Measurements from ENCODE around the gene SHLD2.

SHLD2 gene

GRCh38 chr10:87054373-87055295, 40.4 kb upstream of the SHLD2 start:
- no peak for TF ChIP-seq TEAD4 (IDR thresholded peaks at IDR 0.05)
- no peak for TF ChIP-seq NFIC (IDR thresholded peaks at IDR 0.05)

- no peak for TF ChIP-seq YY1 (IDR thresholded peaks at IDR 0.05; ENCODE audit: low read depth)
- no peak for TF ChIP-seq EP300 (IDR thresholded peaks at IDR 0.05; ENCODE audit: borderline replicate concordance)
- TF ChIP-seq MAX (IDR thresholded peaks at IDR 0.05), result no peak
- TF ChIP-seq FOXM1 (IDR thresholded peaks at IDR 0.05; ENCODE audit: borderline replicate concordance, low read depth), result no peak
- no peak for TF ChIP-seq REST (IDR thresholded peaks at IDR 0.05; ENCODE audit: low read depth)
- no peak for TF ChIP-seq TCF12 (IDR thresholded peaks at IDR 0.05; ENCODE audit: low read depth)
- no peak for TF ChIP-seq CEBPB (IDR thresholded peaks at IDR 0.05)
Measured at GRCh38 chr10:87058171-87058570, 36.8 kb upstream of the SHLD2 start.

- TF ChIP-seq NFIC (IDR thresholded peaks at IDR 0.05) (no peak), CEBPB (IDR thresholded peaks at IDR 0.05) (no peak), YY1 (IDR thresholded peaks at IDR 0.05; ENCODE audit: low read depth) (no peak), EGR1 (IDR thresholded peaks at IDR 0.05) (no peak), EP300 (IDR thresholded peaks at IDR 0.05; ENCODE audit: borderline replicate concordance) (no peak), TAF1 (IDR thresholded peaks at IDR 0.05; ENCODE audit: low read depth) (no peak)
Measured at GRCh38 chr10:87059401-87059800, 35.6 kb upstream of the SHLD2 start.

GRCh38 chr10:87060280-87060928, 34.6 kb upstream of the SHLD2 start:
- TF ChIP-seq ZBTB7A (IDR thresholded peaks at IDR 0.05; ENCODE audit: low read depth) (no peak), CREB1 (IDR thresholded peaks at IDR 0.05; ENCODE audit: low read depth) (no peak), TCF12 (IDR thresholded peaks at IDR 0.05; ENCODE audit: low read depth) (no peak), MAX (IDR thresholded peaks at IDR 0.05) (no peak), TAF1 (IDR thresholded peaks at IDR 0.05; ENCODE audit: low read depth) (no peak), YY1 (IDR thresholded peaks at IDR 0.05; ENCODE audit: low read depth) (no peak)

GRCh38 chr10:87064651-87065050, 30.4 kb upstream of the SHLD2 start:
- TF ChIP-seq TAF1 (IDR thresholded peaks at IDR 0.05; ENCODE audit: low read depth), result no peak
- TF ChIP-seq YY1 (IDR thresholded peaks at IDR 0.05; ENCODE audit: low read depth), result no peak
- TF ChIP-seq NFIC (IDR thresholded peaks at IDR 0.05), result no peak
- no peak for TF ChIP-seq CEBPB (IDR thresholded peaks at IDR 0.05)
- no peak for TF ChIP-seq REST (IDR thresholded peaks at IDR 0.05; ENCODE audit: low read depth)
- TF ChIP-seq EGR1 (IDR thresholded peaks at IDR 0.05), result no peak

GRCh38 chr10:87066178-87066577, 28.8 kb upstream of the SHLD2 start:
- no peak for TF ChIP-seq EP300 (IDR thresholded peaks at IDR 0.05; ENCODE audit: borderline replicate concordance)
- no peak for TF ChIP-seq TAF1 (IDR thresholded peaks at IDR 0.05; ENCODE audit: low read depth)
- no peak for TF ChIP-seq USF1 (IDR thresholded peaks at IDR 0.05)
- no peak for TF ChIP-seq TCF12 (IDR thresholded peaks at IDR 0.05; ENCODE audit: low read depth)

- no peak for TF ChIP-seq FOXM1 (IDR thresholded peaks at IDR 0.05; ENCODE audit: borderline replicate concordance, low read depth)
Measured at GRCh38 chr10:87066865-87067264, 28.1 kb upstream of the SHLD2 start.
